ENCODE measurements around the gene CSF1. TPM values are rescaled to one million over a fixed set of nuclear protein-coding genes. Genes with fewer than 3 reads are reported as not detected.

CSF1 gene
- total RNA-seq, 1 experiment from 2014 or later, result 3.0 TPM

GRCh38 chr1:109913360-109913879 lies 2.8 kb downstream of the CSF1 start:
- BruUV-seq (replicated peaks), result no TSS peak
- Histone ChIP-seq H3K9ac (ENCODE audit: low read length) (no peak overlapping the region), H3K27me3 (ENCODE audit: insufficient read depth, low read length) (no peaks in the 10 kb centered on the region), H3K9me3 (ENCODE audit: control insufficient read depth in 1 of 2, insufficient read depth in 1 of 2, low read depth in 1 of 2, low read length in 2 of 2) (no peaks in the 10 kb centered on the region), H2AFZ (ENCODE audit: low read depth, low read length, poor library complexity, severe bottlenecking) (no peak overlapping the region), H3K4me3 (replicated peaks in 1 of 2; ENCODE audit: low read depth in 1 of 2, low read length in 2 of 2) (no peak overlapping the region), H3K79me2 (ENCODE audit: insufficient read depth, low read length) (no peaks in the 10 kb centered on the region), H4K20me1 (ENCODE audit: insufficient read depth) (no peaks in the 10 kb centered on the region), H3K4me1 (ENCODE audit: control insufficient read depth in 1 of 2, insufficient read depth in 2 of 2, low read length in 2 of 2) (peaks cover 0 to 15% of the 10 kb centered on the region in 2 experiments; a peak in 2 of 4 replicates), H3K36me3 (ENCODE audit: control insufficient read depth in 1 of 2, insufficient read depth in 2 of 2, low read length in 2 of 2) (no peaks in the 10 kb centered on the region; a peak in 1 of 4 replicates), H3K4me2 (ENCODE audit: low read length) (no peak overlapping the region), H3K27ac (ENCODE audit: low read depth, low read length) (no peak overlapping the region), H3K9me2 (ENCODE audit: insufficient read depth) (no peaks in the 10 kb centered on the region)
- POLR2A ChIA-PET, result no interaction called here
- DNase-seq (ENCODE audit: low read depth, low spot score), result no peak
- RAD21 ChIA-PET (ENCODE audit: low non-redundant PET in 1 of 2, low total read pairs in 2 of 2, uncharacterized antibody in 2 of 2, unreplicated experiment in 2 of 2), result no interaction called here
- intact Hi-C loops (cut with micrococcal nuclease), result no loop called here
- CTCF ChIA-PET, result interaction anchor here (0.8 kb wide), 1 partner anchor 71 kb away, joined by 3 read pairs; the partner anchor contains the start of gene AHCYL1
- no peak for TF ChIP-seq EZH2phosphoT487 (IDR thresholded peaks at IDR 0.05; ENCODE audit: borderline replicate concordance)
- no peak for TF ChIP-seq REST (IDR thresholded peaks at IDR 0.05; ENCODE audit: low read depth)
- TF ChIP-seq POLR2A (IDR thresholded peaks at IDR 0.05; ENCODE audit: borderline replicate concordance, extremely low read depth, insufficient read depth, insufficient read length), result no peak
- no peak for TF ChIP-seq ELF1 (IDR thresholded peaks at IDR 0.05; ENCODE audit: borderline replicate concordance, low read depth)
- TF ChIP-seq CTCF (IDR thresholded peaks at IDR 0.05 in 2 of 3, conservative IDR thresholded peaks at IDR 0.05 in 1 of 3; ENCODE audit: borderline replicate concordance in 1 of 3, insufficient read depth in 1 of 3, low read depth in 2 of 3, low read length in 2 of 3), result no peak
- TF ChIP-seq ZNF274 (IDR thresholded peaks at IDR 0.05; ENCODE audit: low read depth, low read length), result no peak
- TF ChIP-seq RAD21 (IDR thresholded peaks at IDR 0.05; ENCODE audit: low read depth), result no peak
- TF ChIP-seq CEBPB (IDR thresholded peaks at IDR 0.05; ENCODE audit: low read depth), result no peak
- TF ChIP-seq EZH2 (IDR thresholded peaks at IDR 0.05), result no peak
- no peak for ATAC-seq
